ENCODE measurements around the gene DPEP1. TPM values are rescaled to one million over a fixed set of nuclear protein-coding genes. Genes with fewer than 3 reads are reported as not detected.
A peak's percentile ranks its signal among the peaks of the same experiment; 100 is the strongest.

Gene DPEP1
- total RNA-seq, 1 experiment from 2014 or later, result 13.6 TPM

GRCh38 chr16:89581861-89582563 lies 31.4 kb upstream of the DPEP1 start:
- no peaks in the 10 kb centered on the region for H3K4me1 Mint-ChIP-seq
- H3K27me3 Mint-ChIP-seq (ENCODE audit: low read depth), result peaks cover 8% of the 10 kb centered on the region
- H3K36me3 Mint-ChIP-seq, result peaks cover 4% of the 10 kb centered on the region
- no peak for DNase-seq (ENCODE audit: low spot score)
- H3K27ac Mint-ChIP-seq, result no peak overlapping the region
- ChIA-PET POLR2A (no interaction called here), CTCF (no interaction called here)
- H3K4me3 Mint-ChIP-seq, result no peak overlapping the region
- TF ChIP-seq GABPB1 (CRISPR knock-in tag; IDR thresholded peaks at IDR 0.05) (0 out of 2 replicates have a peak, but pooled peaks have one; percentile 48), ZNF138 (CRISPR knock-in tag; conservative IDR thresholded peaks at IDR 0.05) (no peak)
- ATAC-seq, result no peak
- no peaks in the 10 kb centered on the region for H3K9me3 Mint-ChIP-seq

GRCh38 chr16:89582614-89583196 lies 30.7 kb upstream of the DPEP1 start:
- no peak overlapping the region for H3K27ac Mint-ChIP-seq
- peaks cover 2% of the 10 kb centered on the region; the same call in 1 of the 2 replicates for H3K27me3 Mint-ChIP-seq (ENCODE audit: low read depth)
- POLR2A ChIA-PET, result no interaction called here
- peaks cover 8% of the 10 kb centered on the region for H3K36me3 Mint-ChIP-seq
- H3K9me3 Mint-ChIP-seq, result no peaks in the 10 kb centered on the region
- CTCF ChIA-PET, result no interaction called here
- TF ChIP-seq TEAD4 (CRISPR knock-in tag; IDR thresholded peaks at IDR 0.05), result no peak
- TF ChIP-seq CREB1 (CRISPR knock-in tag; IDR thresholded peaks at IDR 0.05), result no peak
- no peak for TF ChIP-seq IRF1 (CRISPR knock-in tag; IDR thresholded peaks at IDR 0.05)
- no peak for TF ChIP-seq JAZF1 (CRISPR knock-in tag; IDR thresholded peaks at IDR 0.05)
- TF ChIP-seq SMAD3 (CRISPR knock-in tag; IDR thresholded peaks at IDR 0.05; ENCODE audit: borderline replicate concordance), result no peak
- no peak for TF ChIP-seq ELF4 (CRISPR knock-in tag; IDR thresholded peaks at IDR 0.05; ENCODE audit: low read depth)
- TF ChIP-seq ZBTB21 (CRISPR knock-in tag; IDR thresholded peaks at IDR 0.05; ENCODE audit: borderline replicate concordance), result no peak
- TF ChIP-seq, protein P1, sequence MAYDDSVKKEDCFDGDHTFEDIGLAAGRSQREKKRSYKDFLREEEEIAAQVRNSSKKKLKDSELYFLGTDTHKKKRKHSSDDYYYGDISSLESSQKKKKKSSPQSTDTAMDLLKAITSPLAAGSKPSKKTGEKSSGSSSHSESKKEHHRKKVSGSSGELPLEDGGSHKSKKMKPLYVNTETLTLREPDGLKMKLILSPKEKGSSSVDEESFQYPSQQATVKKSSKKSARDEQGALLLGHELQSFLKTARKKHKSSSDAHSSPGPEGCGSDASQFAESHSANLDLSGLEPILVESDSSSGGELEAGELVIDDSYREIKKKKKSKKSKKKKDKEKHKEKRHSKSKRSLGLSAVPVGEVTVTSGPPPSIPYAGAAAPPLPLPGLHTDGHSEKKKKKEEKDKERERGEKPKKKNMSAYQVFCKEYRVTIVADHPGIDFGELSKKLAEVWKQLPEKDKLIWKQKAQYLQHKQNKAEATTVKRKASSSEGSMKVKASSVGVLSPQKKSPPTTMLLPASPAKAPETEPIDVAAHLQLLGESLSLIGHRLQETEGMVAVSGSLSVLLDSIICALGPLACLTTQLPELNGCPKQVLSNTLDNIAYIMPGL (CRISPR knock-in tag; IDR thresholded peaks at IDR 0.05), result no peak
- no peak for TF ChIP-seq KAT7 (CRISPR knock-in tag; IDR thresholded peaks at IDR 0.05; ENCODE audit: borderline replicate concordance)
- H3K4me1 Mint-ChIP-seq, result no peaks in the 10 kb centered on the region
- no peak for ATAC-seq
- H3K4me3 Mint-ChIP-seq, result no peak overlapping the region
- no peak for DNase-seq (ENCODE audit: low spot score)

DNA sequence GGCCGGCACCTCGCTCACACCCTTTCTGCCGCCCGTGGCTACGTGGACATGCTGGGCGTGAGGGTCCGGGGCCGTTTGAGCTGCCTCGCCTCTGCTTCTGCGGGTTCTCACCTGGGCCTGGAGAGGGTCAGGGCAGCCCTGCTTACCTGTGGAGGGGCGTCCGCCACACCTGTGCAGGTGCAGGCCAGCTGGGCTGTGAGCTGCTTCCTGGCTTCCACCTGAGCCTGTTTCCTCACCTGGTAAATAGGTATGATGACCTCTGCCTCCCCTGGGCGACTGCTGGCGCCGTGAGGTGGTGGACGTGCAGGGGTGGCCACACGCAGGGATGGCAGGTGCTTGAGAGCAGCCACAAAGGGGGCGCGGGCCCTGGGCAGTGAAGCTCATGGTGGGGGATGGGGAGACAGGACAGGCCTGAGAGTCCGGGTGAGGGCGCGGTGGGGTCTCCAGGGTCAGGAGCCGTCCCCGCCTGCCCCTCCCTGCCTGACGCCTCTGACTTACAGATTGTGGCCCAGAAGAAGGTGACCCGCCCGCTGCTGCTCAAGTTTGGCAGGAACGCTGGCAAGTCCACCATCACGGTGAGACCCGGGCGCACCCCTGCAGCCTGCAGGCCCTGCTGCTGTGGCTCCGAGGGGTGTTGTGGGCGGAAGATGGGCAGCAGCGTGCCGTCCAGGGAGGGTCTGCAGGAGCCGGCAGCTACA lies 30.1 kb upstream of the DPEP1 start:
- no peaks in the 10 kb centered on the region for H3K9me3 Mint-ChIP-seq
- DNase-seq (ENCODE audit: low spot score), result no peak
- ChIA-PET CTCF (no interaction called here), POLR2A (no interaction called here)
- no peaks in the 10 kb centered on the region for H3K4me1 Mint-ChIP-seq
- no peak for ATAC-seq
- H3K27me3 Mint-ChIP-seq (ENCODE audit: low read depth), result peaks cover under 1% of the 10 kb centered on the region; the same call in 1 of the 2 replicates
- H3K27ac Mint-ChIP-seq, result no peak overlapping the region
- H3K4me3 Mint-ChIP-seq, result no peak overlapping the region
- peaks cover 8% of the 10 kb centered on the region for H3K36me3 Mint-ChIP-seq
- TF ChIP-seq, protein P2, sequence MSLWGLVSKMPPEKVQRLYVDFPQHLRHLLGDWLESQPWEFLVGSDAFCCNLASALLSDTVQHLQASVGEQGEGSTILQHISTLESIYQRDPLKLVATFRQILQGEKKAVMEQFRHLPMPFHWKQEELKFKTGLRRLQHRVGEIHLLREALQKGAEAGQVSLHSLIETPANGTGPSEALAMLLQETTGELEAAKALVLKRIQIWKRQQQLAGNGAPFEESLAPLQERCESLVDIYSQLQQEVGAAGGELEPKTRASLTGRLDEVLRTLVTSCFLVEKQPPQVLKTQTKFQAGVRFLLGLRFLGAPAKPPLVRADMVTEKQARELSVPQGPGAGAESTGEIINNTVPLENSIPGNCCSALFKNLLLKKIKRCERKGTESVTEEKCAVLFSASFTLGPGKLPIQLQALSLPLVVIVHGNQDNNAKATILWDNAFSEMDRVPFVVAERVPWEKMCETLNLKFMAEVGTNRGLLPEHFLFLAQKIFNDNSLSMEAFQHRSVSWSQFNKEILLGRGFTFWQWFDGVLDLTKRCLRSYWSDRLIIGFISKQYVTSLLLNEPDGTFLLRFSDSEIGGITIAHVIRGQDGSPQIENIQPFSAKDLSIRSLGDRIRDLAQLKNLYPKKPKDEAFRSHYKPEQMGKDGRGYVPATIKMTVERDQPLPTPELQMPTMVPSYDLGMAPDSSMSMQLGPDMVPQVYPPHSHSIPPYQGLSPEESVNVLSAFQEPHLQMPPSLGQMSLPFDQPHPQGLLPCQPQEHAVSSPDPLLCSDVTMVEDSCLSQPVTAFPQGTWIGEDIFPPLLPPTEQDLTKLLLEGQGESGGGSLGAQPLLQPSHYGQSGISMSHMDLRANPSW (CRISPR knock-in tag; conservative IDR thresholded peaks at IDR 0.05; ENCODE audit: low read depth), result no peak
- TF ChIP-seq AR (CRISPR knock-in tag; IDR thresholded peaks at IDR 0.05), result no peak
- TF ChIP-seq, protein P1 (CRISPR knock-in tag; IDR thresholded peaks at IDR 0.05), result no peak
- TF ChIP-seq NFE2L1 (CRISPR knock-in tag; IDR thresholded peaks at IDR 0.05), result no peak
- TF ChIP-seq TEAD4 (CRISPR knock-in tag; IDR thresholded peaks at IDR 0.05), result no peak
- TF ChIP-seq ZNF138 (CRISPR knock-in tag; conservative IDR thresholded peaks at IDR 0.05), result no peak
- no peak for TF ChIP-seq GABPB1 (CRISPR knock-in tag; IDR thresholded peaks at IDR 0.05)
- no peak for TF ChIP-seq MXD4 (CRISPR knock-in tag; IDR thresholded peaks at IDR 0.05; ENCODE audit: borderline replicate concordance)
- TF ChIP-seq ZBTB43 (CRISPR knock-in tag; IDR thresholded peaks at IDR 0.05), result no peak
- TF ChIP-seq IRF2 (CRISPR knock-in tag; IDR thresholded peaks at IDR 0.05; ENCODE audit: borderline replicate concordance, low read depth), result no peak

All from WTC11 (cell line).